HG03565 (cell line): Measurements from ENCODE around the gene PCDHGB4.
"Not testable (repeated sequence)": the region's sequence is repeated elsewhere in the genome, so short reads cannot be mapped to it uniquely, and the experiment has no call there.

Experiments
- ATAC-seq: cut with Tn5 transposase; IDR thresholded peaks from one replicate; pipeline ENCODE4 v1.9.1; 2021; ENCODE audit warnings: mild to moderate bottlenecking, moderate library complexity; ENCODE audit not compliant: unreplicated experiment

Gene PCDHGB4

DNA sequence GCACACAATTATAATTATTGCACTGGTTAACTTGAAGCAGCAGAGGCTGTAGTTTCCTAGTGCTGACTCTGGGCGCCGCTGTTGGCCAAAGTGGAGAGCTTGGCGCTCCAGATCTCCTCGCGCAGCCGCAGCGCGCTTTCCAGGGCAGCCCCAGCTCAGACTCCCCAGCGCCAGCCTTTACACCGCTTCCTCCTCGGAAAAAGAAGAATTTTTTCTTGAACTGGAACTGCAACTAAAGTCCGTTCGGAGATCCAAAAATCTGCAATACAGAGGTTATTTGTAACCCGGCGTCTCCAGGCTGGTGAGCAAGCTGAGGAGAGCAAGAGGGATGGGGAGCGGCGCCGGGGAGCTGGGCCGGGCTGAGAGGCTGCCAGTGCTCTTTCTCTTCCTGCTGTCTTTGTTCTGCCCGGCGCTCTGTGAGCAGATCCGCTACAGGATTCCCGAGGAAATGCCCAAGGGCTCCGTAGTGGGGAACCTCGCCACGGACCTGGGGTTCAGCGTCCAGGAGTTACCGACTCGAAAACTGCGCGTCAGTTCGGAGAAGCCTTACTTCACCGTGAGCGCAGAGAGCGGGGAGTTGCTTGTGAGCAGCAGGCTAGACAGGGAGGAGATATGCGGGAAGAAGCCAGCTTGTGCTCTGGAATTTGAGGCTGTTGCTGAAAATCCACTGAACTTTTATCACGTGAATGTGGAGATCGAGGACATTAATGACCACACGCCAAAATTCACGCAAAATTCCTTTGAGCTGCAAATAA lies at the start of gene PCDHGB4:
PCDHGB4 (plus strand) TSS at position 142 of the 755 bp plus-strand sequence; CDS start at position 329, 187 bp downstream.
- ATAC-seq = not testable (repeated sequence)

DNA sequence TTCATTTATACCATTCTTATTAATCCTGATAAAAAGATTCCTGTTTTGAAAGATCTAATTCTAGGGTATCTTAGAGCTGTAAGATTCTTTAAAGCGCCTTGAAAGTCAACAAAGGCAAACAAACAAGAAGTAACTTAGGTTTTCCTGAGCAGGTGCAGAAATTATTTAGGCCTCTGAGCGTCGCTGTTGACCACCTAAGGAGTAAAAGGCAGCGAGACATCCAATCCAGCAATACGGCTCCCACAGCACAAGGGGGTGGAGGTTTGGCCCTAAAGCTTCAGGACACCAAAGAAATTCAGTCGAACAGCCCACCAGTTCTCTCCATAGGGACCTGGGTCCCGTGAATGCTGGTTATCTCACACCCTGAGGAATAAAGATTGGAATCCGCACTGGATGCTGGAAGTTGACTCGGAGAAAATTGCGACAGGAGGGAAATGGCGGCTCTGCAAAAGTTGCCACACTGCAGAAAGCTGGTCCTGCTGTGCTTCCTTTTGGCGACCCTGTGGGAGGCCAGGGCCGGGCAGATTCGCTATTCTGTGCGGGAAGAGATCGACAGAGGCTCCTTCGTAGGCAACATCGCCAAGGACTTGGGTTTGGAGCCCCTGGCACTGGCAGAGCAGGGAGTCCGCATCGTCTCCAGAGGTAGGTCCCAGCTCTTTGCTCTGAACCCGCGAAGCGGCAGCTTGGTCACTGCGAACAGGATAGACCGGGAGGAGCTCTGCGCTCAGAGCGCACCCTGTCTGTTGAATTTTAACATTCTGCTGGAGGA lies 48.8 kb upstream of the PCDHGB4 start, which contains the start of gene PCDHGA2:
PCDHGA2 (plus strand) TSS at position 223 of the 769 bp plus-strand sequence.
- no peak for ATAC-seq

DNA sequence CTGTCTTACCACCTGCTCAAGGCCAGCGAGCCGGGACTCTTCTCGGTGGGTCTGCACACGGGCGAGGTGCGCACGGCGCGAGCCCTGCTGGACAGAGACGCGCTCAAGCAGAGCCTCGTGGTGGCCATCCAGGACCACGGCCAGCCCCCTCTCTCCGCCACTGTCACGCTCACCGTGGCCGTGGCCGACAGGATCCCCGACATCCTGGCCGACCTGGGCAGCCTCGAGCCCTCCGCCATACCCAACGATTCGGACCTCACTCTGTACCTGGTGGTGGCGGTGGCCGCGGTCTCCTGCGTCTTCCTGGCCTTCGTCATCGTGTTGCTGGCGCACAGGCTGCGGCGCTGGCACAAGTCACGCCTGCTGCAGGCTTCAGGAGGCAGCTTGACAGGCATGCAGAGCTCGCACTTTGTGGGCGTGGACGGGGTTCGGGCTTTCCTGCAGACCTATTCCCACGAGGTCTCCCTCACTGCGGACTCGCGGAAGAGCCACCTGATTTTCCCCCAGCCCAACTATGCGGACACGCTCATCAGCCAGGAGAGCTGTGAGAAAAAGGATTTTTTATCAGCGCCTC lies 46.6 kb upstream of the PCDHGB4 start:
- ATAC-seq = not testable (repeated sequence)

DNA sequence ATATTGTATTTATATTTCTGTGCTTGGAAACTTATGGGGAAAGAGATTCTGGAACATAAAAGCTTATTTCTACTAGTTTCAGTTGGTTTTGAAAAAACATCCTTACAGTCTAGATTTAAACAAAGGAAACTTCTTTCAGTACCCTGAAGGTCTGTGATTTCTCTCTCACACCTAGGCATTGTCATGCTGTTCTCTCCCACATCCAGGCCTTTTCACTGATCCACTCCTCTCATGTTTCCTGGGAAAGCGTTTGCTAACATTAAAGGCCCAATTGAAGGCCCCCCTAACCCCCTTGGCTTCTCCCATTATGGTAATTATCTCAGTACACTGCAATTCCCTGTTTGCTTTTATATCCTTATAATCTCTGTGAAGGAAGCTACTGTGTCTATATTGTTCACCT lies 44.7 kb upstream of the PCDHGB4 start:
- no peak for ATAC-seq

DNA sequence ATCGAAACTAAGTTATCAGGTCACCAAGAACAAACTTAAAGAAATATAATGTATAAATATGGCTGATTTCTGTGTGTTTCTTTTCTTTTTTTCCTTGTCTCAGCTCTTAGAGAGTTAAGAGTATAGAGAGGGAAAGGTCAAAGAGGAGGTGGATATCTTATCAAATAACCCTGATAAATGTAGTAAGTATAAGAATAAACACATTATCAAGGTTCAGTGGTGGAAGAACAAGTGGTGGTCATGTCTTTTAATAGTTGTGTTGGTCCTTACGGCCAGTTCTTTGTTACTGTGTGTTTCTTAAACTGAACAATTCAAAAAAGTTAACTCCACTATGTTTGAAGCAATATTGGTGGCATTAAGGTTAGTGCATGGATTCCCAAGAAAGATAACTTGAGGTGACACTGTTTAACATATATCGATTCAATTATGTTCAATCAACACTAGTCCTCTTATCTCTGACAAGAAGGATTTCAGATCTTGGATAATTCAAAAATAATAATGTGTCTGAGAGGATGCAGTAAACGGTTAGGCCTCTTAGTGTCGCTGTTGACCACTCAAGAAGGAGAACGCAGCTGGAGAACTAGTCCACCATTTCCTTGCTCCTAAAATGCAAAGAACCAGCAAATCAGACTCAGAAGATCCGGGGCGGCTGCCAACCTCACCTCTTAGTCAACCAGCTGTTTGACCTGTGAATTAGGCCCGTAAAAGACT lies 44.1 kb upstream of the PCDHGB4 start, which contains the start of gene PCDHGA3:
PCDHGA3 (plus strand) TSS at position 588 of the 711 bp plus-strand sequence. CDS start 205 bp downstream, outside the sequence.
- no peak for ATAC-seq

DNA sequence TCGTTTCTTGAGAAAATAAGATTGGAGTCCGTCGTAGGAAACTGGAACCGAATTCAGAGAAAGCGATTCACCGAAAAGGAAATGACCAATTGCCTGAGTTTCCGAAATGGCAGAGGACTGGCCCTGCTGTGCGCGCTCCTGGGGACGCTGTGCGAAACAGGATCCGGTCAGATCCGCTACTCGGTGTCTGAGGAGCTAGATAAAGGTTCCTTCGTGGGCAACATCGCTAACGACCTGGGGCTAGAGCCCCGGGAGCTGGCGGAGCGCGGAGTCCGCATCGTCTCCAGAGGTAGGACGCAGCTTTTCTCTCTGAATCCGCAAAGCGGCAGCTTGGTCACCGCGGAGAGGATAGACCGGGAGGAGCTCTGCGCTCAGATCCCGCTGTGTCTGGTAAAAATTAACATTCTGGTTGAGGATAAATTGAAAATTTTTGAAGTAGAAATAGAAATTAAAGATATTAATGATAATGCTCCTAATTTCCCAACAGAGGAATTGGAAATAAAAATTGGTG lies 43.5 kb upstream of the PCDHGB4 start:
- no peak for ATAC-seq

DNA sequence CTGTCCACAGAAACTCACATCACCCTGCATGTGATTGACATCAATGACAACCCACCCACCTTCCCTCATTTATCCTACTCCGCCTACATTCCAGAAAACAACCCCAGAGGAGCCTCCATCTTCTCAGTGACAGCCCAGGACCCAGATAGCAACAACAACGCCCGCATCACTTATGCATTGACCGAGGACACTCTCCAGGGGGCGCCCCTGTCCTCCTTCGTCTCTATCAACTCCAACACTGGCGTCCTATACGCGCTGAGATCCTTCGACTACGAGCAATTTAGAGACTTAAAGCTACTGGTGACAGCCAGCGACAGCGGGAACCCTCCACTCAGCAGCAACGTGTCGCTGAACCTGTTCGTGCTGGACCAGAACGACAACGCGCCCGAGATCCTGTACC lies 42.2 kb upstream of the PCDHGB4 start:
- ATAC-seq = no peak

DNA sequence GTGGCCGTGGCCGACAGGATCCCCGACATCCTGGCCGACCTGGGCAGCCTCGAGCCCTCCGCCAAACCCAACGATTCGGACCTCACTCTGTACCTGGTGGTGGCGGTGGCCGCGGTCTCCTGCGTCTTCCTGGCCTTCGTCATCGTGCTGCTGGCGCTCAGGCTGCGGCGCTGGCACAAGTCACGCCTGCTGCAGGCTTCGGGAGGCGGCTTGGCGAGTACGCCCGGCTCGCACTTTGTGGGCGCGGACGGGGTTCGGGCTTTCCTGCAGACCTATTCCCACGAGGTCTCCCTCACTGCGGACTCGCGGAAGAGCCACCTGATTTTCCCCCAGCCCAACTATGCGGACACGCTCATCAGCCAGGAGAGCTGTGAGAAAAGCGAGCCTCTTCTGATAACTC lies 41.5 kb upstream of the PCDHGB4 start:
- not testable (repeated sequence) for ATAC-seq

DNA sequence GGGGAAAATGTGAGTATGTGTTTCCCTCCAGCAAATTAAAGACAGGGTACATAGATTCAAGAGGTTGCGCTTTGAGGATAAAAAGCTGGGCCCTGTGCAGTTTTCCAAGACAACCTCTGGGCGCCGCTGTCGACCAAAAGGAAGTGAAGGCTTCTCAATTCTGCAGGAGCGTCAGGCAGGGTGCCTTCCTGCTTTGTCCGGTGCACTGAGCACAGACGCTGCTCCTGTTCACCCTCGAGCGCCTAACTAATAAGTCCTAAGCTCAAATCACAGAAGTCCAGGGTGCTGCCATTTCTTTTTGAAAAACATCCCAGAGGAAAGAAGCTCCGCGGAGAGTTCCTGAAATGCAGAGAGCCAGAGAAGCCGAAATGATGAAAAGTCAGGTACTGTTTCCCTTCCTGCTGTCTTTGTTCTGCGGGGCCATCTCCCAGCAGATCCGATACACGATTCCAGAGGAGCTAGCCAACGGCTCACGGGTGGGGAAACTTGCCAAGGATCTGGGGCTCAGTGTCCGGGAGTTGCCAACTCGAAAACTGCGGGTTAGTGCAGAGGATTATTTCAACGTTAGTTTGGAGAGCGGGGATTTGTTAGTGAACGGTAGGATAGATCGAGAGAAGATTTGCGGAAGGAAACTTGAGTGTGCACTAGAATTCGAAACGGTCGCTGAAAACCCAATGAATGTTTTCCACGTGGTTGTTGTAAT lies 37.4 kb upstream of the PCDHGB4 start, which contains the start of gene PCDHGB1:
PCDHGB1 (plus strand) TSS at position 183 of the 703 bp plus-strand sequence; CDS start at position 345, 162 bp downstream.
- ATAC-seq = no peak

DNA sequence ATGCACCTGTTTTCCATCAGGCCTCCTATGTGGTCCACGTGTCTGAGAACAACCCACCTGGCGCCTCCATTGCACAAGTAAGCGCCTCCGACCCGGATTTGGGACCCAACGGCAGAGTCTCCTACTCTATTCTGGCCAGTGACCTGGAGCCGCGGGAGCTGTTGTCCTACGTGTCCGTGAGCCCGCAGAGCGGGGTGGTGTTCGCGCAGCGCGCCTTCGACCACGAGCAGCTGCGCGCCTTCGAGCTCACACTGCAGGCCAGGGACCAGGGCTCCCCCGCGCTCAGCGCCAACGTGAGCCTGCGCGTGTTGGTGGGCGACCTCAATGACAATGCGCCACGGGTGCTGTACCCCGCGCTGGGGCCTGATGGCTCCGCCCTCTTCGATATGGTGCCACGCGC lies 35.9 kb upstream of the PCDHGB4 start:
- no peak for ATAC-seq

DNA sequence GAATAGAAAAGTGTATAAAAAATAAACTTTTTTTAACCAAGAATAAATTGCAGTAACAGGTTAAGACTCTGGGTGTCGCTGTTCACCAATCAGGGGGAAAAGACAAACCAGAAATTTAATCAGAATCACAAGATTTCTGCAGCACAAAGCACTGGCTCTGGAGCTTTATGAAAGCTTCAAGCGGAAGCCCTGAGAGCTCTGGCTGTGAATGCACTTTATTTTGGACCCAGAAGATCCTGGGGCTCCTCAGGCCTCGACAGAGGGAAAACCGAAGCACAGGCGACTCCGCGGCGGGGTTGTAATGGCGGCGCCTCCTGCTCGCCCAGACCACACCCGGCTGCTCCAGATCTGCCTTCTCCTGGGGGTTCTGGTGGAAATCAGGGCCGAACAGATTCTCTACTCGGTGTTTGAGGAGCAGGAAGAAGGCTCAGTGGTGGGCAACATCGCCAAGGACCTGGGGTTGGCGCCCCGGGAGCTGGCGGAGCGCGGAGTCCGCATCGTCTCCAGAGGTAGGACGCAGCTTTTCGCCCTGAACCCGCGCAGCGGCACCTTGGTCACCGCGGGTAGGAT lies 32.5 kb upstream of the PCDHGB4 start, which contains the start of gene PCDHGA4:
PCDHGA4 (plus strand) TSS at position 122 of the 570 bp plus-strand sequence; CDS start at position 209, 87 bp downstream.
- ATAC-seq = no peak

DNA sequence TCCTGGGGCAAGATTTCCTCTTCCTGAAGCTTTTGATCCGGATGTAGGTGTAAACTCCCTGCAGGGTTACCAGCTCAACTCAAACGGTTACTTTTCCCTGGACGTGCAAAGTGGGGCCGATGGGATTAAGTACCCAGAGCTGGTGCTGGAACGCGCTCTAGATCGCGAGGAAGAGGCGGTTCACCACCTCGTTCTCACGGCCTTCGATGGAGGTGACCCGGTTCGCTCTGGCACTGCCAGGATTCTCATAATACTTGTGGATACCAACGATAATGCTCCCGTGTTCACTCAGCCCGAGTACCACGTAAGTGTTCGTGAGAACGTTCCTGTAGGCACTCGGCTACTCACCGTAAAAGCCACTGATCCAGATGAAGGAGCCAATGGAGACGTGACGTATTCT lies 31.9 kb upstream of the PCDHGB4 start:
- no peak for ATAC-seq

DNA sequence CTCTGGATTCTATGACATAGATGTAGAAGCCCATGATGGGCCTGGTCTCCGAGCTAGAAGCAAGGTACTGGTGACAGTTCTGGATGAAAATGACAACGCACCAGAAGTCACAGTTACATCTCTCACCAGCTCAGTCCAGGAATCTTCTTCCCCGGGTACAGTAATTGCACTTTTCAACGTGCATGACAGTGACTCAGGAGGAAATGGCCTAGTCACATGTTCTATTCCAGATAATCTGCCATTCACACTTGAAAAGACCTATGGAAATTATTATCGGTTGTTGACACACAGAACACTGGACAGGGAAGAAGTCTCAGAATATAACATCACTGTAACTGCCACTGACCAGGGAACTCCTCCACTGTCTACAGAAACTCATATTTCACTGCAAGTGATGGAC lies 31.4 kb upstream of the PCDHGB4 start:
- ATAC-seq = no peak

DNA sequence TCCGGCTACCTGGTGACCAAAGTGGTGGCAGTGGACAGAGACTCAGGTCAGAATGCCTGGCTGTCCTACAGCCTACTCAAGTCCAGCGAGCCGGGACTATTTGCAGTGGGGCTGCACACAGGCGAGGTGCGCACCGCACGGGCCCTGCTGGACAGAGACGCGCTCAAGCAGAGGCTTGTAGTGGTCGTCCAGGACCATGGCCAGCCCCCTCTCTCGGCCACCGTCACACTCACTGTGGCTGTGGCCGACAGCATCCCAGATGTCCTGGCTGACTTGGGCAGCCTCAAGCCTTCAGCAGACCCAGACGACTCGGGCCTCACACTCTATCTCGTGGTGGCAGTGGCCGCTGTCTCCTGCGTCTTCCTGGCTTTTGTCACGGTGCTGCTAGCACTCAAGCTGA lies 30.5 kb upstream of the PCDHGB4 start:
- no peak for ATAC-seq

DNA sequence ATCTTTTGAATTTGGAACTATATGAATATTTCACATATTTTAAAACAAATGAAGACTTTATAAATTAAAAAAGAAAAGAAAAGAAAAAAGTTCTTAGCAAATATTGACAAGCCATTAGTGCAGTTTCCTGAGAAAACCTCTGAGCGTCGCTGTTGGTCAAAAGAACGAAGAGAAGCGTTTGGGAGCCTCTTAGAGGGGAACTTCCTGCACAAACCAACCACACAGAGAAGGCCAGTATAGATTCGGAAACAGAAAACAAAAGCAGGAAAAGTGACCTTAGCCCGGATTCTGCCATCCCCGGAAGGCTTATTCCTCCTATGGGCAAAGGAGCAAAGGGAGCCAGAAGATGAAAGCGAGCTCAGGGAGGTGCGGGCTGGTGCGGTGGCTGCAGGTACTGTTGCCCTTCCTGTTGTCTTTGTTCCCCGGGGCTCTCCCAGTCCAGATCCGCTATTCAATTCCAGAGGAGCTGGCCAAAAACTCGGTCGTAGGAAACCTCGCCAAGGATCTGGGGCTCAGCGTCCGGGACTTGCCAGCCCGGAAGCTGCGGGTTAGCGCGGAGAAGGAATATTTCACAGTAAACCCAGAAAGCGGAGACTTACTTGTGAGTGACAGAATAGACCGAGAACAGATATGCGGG lies 27.6 kb upstream of the PCDHGB4 start, which contains the start of gene PCDHGB2:
PCDHGB2 (plus strand) TSS at position 205 of the 637 bp plus-strand sequence; CDS start at position 347, 142 bp downstream.
- ATAC-seq = peak; percentile 78

DNA sequence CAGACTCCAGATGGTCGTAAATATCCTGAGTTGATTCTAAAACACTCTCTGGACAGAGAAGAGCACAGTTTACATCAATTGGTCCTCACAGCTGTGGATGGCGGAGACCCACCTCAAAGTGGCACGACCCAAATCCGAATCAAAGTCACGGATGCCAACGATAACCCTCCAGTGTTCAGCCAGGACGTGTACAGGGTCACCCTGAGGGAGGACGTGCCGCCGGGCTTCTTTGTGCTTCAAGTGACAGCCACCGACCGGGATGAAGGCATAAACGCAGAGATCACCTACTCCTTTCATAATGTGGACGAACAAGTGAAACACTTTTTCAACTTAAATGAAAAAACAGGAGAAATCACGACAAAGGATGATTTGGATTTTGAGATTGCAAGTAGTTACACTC lies 26.8 kb upstream of the PCDHGB4 start:
- no peak for ATAC-seq

DNA sequence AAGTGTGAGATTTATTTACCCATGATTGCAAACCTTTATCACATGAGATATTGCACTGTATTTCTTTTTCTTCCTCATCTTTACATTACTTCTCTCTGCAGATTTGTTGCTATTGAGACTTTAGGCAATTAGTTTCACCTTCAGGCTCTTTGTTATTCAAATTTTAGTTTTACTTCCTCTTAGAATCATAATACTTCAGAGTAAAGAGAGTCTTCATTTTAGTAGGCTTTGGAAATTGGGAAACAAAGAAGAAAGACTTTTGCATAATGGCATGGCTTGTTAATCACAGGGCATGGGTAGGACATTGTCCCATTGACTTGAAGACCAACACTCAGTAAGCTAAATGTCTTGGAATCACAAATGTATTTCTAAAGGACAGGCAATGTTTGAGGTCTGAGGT lies 24.8 kb upstream of the PCDHGB4 start:
- no peak for ATAC-seq

DNA sequence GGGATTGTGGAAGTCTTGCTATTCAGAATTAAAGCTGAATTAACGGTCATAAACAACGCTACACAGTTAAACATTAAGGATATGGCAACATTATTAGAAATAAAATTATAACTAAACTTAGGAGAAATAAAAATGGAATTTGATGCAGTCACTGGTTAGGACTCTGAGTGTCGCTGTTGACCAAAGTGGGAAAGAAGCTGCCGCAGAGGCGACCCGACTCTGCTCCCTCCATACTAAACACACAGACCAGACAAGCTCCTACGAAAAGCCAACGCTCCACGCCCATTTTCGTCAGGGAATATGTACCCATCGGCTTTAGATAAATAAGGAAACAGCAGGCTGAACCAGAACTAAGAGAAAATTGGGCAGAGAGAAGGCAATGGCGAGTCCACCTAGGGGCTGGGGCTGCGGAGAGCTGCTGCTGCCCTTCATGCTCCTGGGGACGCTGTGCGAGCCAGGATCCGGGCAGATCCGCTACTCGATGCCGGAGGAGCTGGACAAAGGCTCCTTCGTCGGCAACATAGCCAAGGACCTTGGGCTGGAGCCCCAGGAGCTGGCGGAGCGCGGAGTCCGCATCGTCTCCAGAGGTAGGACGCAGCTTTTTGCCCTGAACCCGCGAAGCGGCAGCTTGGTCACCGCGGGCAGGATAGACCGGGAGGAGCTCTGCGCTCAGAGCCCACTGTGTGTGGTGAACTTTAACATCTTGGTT lies 23.4 kb upstream of the PCDHGB4 start, which contains the start of gene PCDHGA5:
PCDHGA5 (plus strand) TSS at position 211 of the 709 bp plus-strand sequence; CDS start at position 380, 169 bp downstream.
- no peak for ATAC-seq
